Neural progenitor cell (in vitro differentiated cells): ENCODE measurements around the gene DNAH14. TPM values are rescaled to one million over a fixed set of nuclear protein-coding genes. Genes with fewer than 3 reads are reported as not detected.

ENCODE experiments used
- DNase-seq: peaks from one replicate; pipeline ENCODE4 v3.0.0-alpha.2; 2016; ENCODE audit warnings: low spot score
- H2AFZ ChIP-seq: fragments of 200-600 bp; sonication (generic); replicated peaks from 2 replicates; pipeline ENCODE4 v1.6.1; 2016; ENCODE audit warnings: antibody characterized with exemption
- H3F3A ChIP-seq: fragments of 200-600 bp; sonication (generic); 2 replicates; pipeline ENCODE4 v1.6.1; 2016; ENCODE audit warnings: antibody characterized with exemption, low read depth
- H3K27ac ChIP-seq: fragments of 200-600 bp; sonication (generic); 2 replicates; pipeline ENCODE4 v1.5.1; 2016; ENCODE audit warnings: mild to moderate bottlenecking
- H3K27me3 ChIP-seq: fragments of 200-600 bp; sonication (generic); 2 replicates; pipeline ENCODE4 v1.6.1; 2016; ENCODE audit warnings: mild to moderate bottlenecking, moderate library complexity
- H3K36me3 ChIP-seq: fragments of 200-600 bp; sonication (generic); 2 replicates; pipeline ENCODE4 v1.5.1; 2016
- H3K4me1 ChIP-seq: fragments of 200-600 bp; sonication (generic); 2 replicates; pipeline ENCODE4 v1.6.1; 2016; ENCODE audit warnings: mixed run types
- H3K4me2 ChIP-seq: fragments of 200-600 bp; sonication (generic); 2 replicates; pipeline ENCODE4 v1.6.1; 2016
- H3K4me3 ChIP-seq: fragments of 200-600 bp; sonication (generic); 2 replicates; pipeline ENCODE4 v1.5.1; 2016
- H3K79me2 ChIP-seq: fragments of 200-600 bp; sonication (generic); 2 replicates; pipeline ENCODE4 v1.6.1; 2016; ENCODE audit warnings: low read depth
- H3K9ac ChIP-seq: fragments of 200-600 bp; sonication (generic); 2 replicates; pipeline ENCODE4 v1.6.1; 2016
- H3K9me3 ChIP-seq: fragments of 200-600 bp; sonication (generic); 2 replicates; pipeline ENCODE4 v1.5.1; 2016; ENCODE audit warnings: low read depth
- H4K20me1 ChIP-seq: fragments of 200-600 bp; sonication (generic); 2 replicates; pipeline ENCODE4 v1.6.1; 2016; ENCODE audit warnings: low read depth
- H3K27ac Mint-ChIP-seq: 3 replicates; pipeline ENCODE4 v1.8.0; 2021; ENCODE audit warnings: mixed read lengths
- H3K27me3 Mint-ChIP-seq: 2 replicates; pipeline ENCODE4 v1.8.0; 2022; ENCODE audit warnings: low read depth, mild to moderate bottlenecking, inconsistent platforms, moderate library complexity, mixed read lengths; ENCODE audit not compliant: insufficient read depth
- H3K36me3 Mint-ChIP-seq: 3 replicates; pipeline ENCODE4 v1.8.0; 2021; ENCODE audit warnings: mixed read lengths
- H3K4me1 Mint-ChIP-seq: 3 replicates; pipeline ENCODE4 v1.8.0; 2021; ENCODE audit warnings: mixed read lengths
- H3K4me3 Mint-ChIP-seq: 3 replicates; pipeline ENCODE4 v1.8.0; 2021; ENCODE audit warnings: mild to moderate bottlenecking, moderate library complexity, mixed read lengths
- H3K9me3 Mint-ChIP-seq: 3 replicates; pipeline ENCODE4 v1.8.0; 2020; ENCODE audit warnings: mixed read lengths
- EZH2 ChIP-seq: fragments of 200-600 bp; sonication (generic); IDR thresholded peaks from 2 replicates; pipeline ENCODE4 v1.6.1; 2017; ENCODE audit warnings: antibody characterized with exemption, mild to moderate bottlenecking, moderate library complexity
- EZH2phosphoT487 ChIP-seq: fragments of 200-600 bp; sonication (generic); IDR thresholded peaks from 2 replicates; pipeline ENCODE4 v1.6.1; 2017; ENCODE audit warnings: antibody characterized with exemption
- total RNA-seq: library from RNA; depleted of rRNA; stranded (reverse); fragments of >200 nt; gene quantifications from 2 replicates; pipeline ENCODE4 v1.2.3, GENCODE V29; 2015; ENCODE audit warnings: low replicate concordance
- TF ChIP-seq, protein P1 (sequence below): fragments of 200-600 bp; sonication (generic); IDR thresholded peaks from 2 replicates; pipeline ENCODE4 v1.5.1; 2017; ENCODE audit warnings: antibody characterized with exemption, mild to moderate bottlenecking

Gene DNAH14
- total RNA-seq, 1 donor from 2014 or later: 118 TPM

DNA sequence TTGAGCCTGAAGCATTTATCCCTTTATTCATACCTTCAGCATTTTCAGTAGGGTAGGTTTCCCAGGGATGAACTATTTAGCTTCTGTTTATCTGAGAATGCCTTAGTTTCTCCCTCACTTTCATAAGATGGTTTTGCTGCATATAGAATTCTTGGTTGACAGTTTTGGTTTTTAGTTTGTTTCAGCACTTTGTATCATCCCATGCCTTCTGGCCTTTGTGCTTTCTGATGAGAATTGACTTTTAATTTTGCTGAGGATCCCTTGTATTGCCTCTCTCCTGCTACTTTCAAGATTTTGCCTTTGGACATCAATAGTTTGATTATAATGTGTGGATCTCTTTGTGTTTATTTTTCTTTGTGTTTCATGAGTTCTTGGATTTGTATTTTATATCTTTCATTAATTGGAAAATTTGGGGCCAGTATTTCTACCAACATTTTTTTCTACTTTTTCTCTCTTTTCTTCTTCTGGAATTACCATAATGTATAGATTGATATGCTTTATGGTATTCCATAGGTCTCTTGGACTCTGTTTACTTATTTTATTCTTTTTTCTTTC is 261.8 kb downstream of the DNAH14 start:
- no peak overlapping the region for H3K4me3 ChIP-seq
- Mint-ChIP-seq H3K9me3 (peaks cover 11% of the 10 kb centered on the region), H3K27me3 (no peaks in the 10 kb centered on the region), H3K36me3 (peaks cover 3% of the 10 kb centered on the region), H3K27ac (no peak overlapping the region), H3K4me3 (no peak overlapping the region), H3K4me1 (no peaks in the 10 kb centered on the region)
- peaks cover 8% of the 10 kb centered on the region for H3K9me3 ChIP-seq
- H4K20me1 ChIP-seq: no peaks in the 10 kb centered on the region
- no peaks in the 10 kb centered on the region for H3K4me1 ChIP-seq
- H3K27ac ChIP-seq: no peak overlapping the region
- H3F3A ChIP-seq: no peaks in the 10 kb centered on the region
- H3K79me2 ChIP-seq: no peaks in the 10 kb centered on the region
- H3K9ac ChIP-seq: no peak overlapping the region
- DNase-seq: no peak
- peaks cover 8% of the 10 kb centered on the region for H3K36me3 ChIP-seq
- H2AFZ ChIP-seq: no peak overlapping the region
- no peak overlapping the region for H3K4me2 ChIP-seq
- H3K27me3 ChIP-seq: no peaks in the 10 kb centered on the region
- no peak for TF ChIP-seq EZH2phosphoT487
- TF ChIP-seq, protein P1, sequence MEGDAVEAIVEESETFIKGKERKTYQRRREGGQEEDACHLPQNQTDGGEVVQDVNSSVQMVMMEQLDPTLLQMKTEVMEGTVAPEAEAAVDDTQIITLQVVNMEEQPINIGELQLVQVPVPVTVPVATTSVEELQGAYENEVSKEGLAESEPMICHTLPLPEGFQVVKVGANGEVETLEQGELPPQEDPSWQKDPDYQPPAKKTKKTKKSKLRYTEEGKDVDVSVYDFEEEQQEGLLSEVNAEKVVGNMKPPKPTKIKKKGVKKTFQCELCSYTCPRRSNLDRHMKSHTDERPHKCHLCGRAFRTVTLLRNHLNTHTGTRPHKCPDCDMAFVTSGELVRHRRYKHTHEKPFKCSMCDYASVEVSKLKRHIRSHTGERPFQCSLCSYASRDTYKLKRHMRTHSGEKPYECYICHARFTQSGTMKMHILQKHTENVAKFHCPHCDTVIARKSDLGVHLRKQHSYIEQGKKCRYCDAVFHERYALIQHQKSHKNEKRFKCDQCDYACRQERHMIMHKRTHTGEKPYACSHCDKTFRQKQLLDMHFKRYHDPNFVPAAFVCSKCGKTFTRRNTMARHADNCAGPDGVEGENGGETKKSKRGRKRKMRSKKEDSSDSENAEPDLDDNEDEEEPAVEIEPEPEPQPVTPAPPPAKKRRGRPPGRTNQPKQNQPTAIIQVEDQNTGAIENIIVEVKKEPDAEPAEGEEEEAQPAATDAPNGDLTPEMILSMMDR: no peak
- no peak for TF ChIP-seq EZH2

DNA sequence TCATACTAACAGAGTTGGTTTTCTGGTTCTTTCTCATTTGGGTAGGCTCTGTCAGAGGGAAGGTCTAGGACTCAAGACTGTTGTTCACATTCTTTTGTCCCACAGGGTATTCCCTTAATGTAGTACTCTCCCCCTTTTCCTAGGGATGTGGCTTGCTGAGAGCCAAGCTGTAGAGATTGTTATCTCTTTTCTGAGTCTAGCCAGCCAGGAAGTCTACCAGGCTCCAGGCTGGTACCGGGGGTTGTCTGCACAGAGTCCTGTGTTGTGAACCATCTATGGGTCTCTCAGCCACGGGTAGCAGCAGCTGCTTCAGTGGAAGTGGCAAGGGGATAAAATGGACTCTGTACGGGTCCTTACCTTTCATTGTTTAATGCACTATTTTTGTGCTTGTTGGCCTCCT is 272.0 kb downstream of the DNAH14 start:
- Mint-ChIP-seq H3K36me3 (no peaks in the 10 kb centered on the region), H3K27ac (no peak overlapping the region), H3K4me1 (no peaks in the 10 kb centered on the region), H3K4me3 (no peak overlapping the region), H3K27me3 (no peaks in the 10 kb centered on the region), H3K9me3 (peaks cover 2% of the 10 kb centered on the region)
- H3K27ac ChIP-seq: no peak overlapping the region
- H3K4me2 ChIP-seq: no peak overlapping the region
- no peak for DNase-seq
- no peaks in the 10 kb centered on the region for H3K36me3 ChIP-seq
- TF ChIP-seq EZH2phosphoT487 (no peak), EZH2 (no peak)
- TF ChIP-seq, protein P1: no peak
- H3K9me3 ChIP-seq: no peaks in the 10 kb centered on the region
- no peaks in the 10 kb centered on the region for H4K20me1 ChIP-seq
- no peak overlapping the region for H3K4me3 ChIP-seq
- no peaks in the 10 kb centered on the region for H3K4me1 ChIP-seq
- H3K9ac ChIP-seq: no peak overlapping the region
- H3K79me2 ChIP-seq: no peaks in the 10 kb centered on the region
- no peak overlapping the region for H2AFZ ChIP-seq
- no peaks in the 10 kb centered on the region for H3K27me3 ChIP-seq
- H3F3A ChIP-seq: no peaks in the 10 kb centered on the region

DNA sequence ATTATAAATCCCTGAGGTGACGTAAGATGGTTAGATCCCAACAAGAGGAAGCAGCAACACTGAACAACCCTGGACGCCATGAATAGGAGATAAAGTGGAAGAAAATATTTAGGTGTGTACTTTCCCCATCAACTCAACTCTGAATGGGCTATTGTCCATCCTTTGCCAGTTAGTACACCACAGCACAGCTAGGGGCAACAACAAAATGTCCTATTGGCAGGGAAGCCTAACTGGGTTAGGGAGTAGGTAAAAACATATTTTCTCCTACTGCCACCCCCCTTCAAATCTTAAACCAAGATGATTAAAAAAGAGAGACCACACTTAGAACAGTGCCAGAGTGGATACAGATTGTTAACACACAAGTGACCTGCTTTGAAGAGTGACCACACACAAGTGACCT is 278.3 kb downstream of the DNAH14 start:
- no peaks in the 10 kb centered on the region for H4K20me1 ChIP-seq
- Mint-ChIP-seq H3K27me3 (no peaks in the 10 kb centered on the region), H3K4me1 (no peaks in the 10 kb centered on the region), H3K36me3 (peaks cover 3% of the 10 kb centered on the region), H3K9me3 (peaks cover 7% of the 10 kb centered on the region), H3K4me3 (no peak overlapping the region), H3K27ac (no peak overlapping the region)
- H2AFZ ChIP-seq: no peak overlapping the region
- H3K27me3 ChIP-seq: no peaks in the 10 kb centered on the region
- H3K9ac ChIP-seq: no peak overlapping the region
- no peaks in the 10 kb centered on the region for H3K4me1 ChIP-seq
- no peaks in the 10 kb centered on the region for H3F3A ChIP-seq
- H3K4me2 ChIP-seq: no peak overlapping the region
- H3K9me3 ChIP-seq: peaks cover 13% of the 10 kb centered on the region
- no peak overlapping the region for H3K27ac ChIP-seq
- DNase-seq: no peak
- H3K36me3 ChIP-seq: peaks cover 3% of the 10 kb centered on the region
- H3K4me3 ChIP-seq: no peak overlapping the region
- TF ChIP-seq, protein P1: no peak
- TF ChIP-seq EZH2: no peak
- TF ChIP-seq EZH2phosphoT487: no peak
- no peaks in the 10 kb centered on the region for H3K79me2 ChIP-seq
